SKM-1 (cell line): ENCODE data around the gene DPEP3.
"Not testable (repeated sequence)": the region's sequence is repeated elsewhere in the genome, so short reads cannot be mapped to it uniquely, and the experiment has no call there.

Experiments
- DNase-seq: peaks from one replicate; lab custom pipeline; 2025; ENCODE audit not compliant: unreplicated experiment; lab: John Stamatoyannopoulos, UW

DPEP3 gene

DNA sequence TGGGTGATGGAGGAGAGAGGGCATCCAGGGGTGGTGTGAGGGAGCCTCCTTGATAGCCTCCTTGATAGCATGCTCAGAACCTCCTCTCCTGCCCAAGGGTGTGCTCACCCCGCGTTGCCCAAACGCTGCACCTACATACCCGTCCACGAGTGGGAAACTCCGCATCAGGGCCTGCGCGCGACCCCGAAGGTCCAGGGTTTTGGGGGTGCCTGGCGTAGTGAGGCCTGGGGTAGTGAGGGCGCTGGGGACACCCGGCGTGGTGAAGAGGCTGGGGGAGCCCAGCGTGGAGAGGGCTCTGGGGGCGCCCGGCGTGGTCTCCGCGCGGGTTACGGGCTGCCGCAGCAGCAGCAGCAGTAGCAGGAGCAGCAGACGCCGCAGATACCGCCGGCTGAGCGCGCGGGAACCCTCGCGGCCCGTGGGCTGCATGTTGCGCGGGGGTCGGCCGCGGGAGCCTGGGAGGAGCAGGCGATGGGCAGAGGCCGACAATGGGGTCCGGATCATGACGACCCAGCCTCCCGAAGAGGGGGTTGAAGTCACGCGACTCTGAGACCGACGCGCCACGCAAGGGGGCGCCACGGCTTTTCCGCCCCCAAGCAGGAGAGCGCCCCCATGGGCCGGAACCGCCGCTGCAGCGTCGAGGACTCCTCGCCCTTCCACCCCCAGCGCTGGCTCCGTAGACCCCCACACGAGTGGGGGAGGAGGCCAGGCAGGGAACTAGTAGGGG, at the start of gene DPEP3:
Gene DPEP3, minus strand, starts transcription at position 545 of the 724 bp plus-strand sequence. Its CDS starts 119 bp downstream, at position 426.
- DNase-seq, result no peak

- DNase-seq, result no peak
These were observed 48.7 kb upstream of the DPEP3 start for GRCh38 chr16:68028996-68029395.

GRCh38 chr16:68022728-68023537, 42.6 kb upstream of the DPEP3 start, which contains the start of the genes DDX28 and DUS2:
Gene DDX28, minus strand, starts transcription at chr16:68023232. Its CDS starts 30 bp downstream, at chr16:68023202.
Gene DUS2, plus strand, starts transcription at chr16:68023284. Its CDS starts 14,740 bp downstream, at chr16:68038024.
- peak; percentile 64 for DNase-seq

GRCh38 chr16:68022278-68022727, 42.0 kb upstream of the DPEP3 start:
- no peak for DNase-seq

- no peak for DNase-seq
These were observed 41.2 kb upstream of the DPEP3 start for GRCh38 chr16:68021490-68021889.

DNA sequence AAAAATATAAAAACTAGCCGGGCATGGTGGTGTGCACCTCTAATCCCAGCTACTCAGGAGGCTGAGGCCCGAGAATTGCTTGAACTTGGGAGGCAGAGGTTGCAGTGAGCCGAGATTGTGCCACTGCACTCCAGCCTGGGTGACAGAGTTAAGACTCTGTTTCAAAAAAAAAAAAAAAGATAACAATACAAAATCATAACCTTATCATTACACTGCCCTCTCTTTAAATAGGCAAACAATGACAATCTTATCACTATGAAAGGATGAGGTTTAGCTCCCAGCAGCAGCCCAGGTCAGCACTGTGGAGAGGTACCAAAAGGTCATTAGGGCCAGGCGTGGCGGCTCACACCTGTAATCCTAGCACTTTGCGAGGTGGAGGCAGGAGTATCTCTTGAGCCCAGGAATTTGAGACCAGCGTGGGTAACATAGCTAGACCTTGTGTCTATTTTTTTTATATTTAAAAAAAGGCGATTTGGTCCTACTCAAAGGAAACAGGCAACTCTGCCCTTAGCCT, 38.9 kb upstream of the DPEP3 start:
- no peak for DNase-seq

DNA sequence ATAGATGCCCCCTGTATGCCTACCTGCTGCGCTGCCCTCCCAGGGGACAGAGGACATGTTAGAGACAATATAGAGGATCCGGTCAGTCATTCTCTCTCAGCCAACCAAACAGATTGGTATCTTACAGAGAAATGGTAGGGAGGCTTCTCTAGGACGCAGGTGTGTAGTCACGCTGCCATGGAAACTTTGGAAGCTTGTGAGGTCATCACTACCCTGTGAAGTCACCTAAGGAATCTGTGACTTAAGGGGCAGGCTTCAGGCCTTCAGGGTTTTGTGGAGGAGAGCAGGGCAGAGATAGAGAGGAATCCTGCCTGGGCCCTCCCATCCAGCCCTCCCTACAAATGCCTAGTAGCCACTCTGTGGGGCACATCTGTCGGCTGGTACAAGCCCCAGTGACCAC, 35.4 kb upstream of the DPEP3 start, which contains the start of gene DPEP2NB:
Gene DPEP2NB, minus strand, starts transcription at position 231 of the 400 bp plus-strand sequence. Its CDS starts 141 bp downstream, at position 90.
- no peak for DNase-seq

- DNase-seq, result peak; percentile 72
These were observed 33.1 kb upstream of the DPEP3 start for GRCh38 chr16:68013440-68013839.

DNA sequence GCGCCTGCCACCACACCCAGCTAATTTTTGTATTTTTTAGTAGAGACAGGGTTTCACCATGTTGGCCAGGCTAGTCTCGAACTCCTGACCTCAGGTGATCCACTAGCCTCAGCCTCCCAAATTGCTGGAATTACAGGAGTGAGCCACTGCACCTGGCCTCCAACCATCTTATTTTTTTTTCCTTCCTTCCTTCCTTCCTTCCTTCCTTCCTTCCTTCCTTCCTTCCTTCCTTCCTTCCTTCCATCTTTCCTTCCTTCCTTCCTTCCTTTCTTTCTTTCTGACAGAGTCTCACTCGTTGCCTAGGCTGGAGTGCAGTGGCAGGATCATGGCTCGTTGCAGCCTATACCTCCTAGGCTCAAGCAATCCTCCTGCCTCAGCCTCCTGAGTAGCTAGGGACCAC, 29.6 kb upstream of the DPEP3 start:
- not testable (repeated sequence) for DNase-seq

DNA sequence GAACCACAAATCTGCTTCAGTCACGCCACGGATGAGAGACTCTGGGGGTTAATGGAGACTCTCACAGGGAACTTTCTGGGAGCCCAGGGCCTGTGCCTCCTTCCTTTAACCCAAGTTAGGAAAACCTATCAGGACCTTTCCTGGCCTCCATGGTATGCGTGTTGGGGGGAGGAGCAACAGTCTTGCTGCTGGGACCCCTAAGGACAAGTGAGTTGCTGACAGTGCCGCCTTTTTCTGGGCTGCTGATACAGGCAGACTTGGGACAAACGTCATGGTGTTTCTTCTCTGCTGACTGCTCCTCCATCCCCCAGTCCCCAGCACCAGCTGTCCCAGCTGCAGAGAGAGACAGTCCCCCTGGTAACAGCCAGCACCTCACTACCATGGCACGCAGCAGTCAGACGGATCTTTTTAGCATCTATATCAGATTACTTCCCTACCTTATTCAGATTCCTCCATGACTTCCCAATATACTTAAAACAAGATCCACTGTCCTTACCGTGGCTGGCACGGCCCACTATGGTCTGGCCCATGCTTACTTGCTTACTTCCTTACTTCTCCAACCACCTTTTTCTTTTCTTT, 28.9 kb upstream of the DPEP3 start:
- DNase-seq, result no peak

- peak; percentile 89 for DNase-seq
These were observed 25.5 kb upstream of the DPEP3 start for GRCh38 chr16:68005786-68006286.

DNA sequence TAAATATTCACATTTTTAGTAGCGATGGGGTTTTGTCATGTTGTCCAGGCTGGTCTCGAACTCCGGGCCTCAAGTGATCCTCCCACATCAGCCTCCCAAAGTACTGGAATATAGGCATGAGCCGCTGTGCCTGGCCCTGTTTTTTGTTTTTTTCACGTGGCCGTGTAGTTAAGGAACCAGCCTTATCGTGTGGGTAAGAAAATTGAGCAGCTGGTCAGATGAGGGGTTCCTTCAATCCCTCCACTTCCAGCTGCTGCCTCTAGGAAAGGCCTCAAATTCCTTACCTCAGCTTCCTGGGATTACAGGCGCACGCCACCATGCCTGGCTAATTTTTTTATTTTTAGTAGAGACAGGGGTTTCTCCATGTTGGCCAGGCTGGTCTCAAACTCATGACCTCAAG, 24.9 kb upstream of the DPEP3 start:
- no peak for DNase-seq

GRCh38 chr16:68003031-68003430, 22.7 kb upstream of the DPEP3 start:
- no peak for DNase-seq

DNA sequence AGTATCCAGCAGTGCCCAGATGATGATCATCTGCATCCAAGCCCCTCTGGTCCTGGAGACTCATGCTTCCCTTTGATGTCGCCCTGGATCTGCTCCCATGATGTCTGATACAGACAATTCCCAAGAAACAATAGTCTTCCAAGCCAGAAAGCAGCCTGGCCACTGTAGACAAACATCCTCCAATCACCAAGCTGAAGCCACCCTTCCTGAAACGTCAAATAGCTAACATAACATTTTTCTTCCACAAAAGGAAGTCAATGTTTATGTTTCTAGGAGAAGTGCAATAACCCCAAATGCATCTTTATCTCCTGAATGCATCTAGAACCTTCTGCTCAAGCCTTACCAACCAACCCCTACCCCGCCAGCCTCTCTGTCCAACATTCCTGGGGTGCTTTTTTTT, 20.2 kb upstream of the DPEP3 start:
- DNase-seq, result no peak

- peak; percentile 45 for DNase-seq
These were observed 19.7 kb upstream of the DPEP3 start for GRCh38 chr16:67999985-68000384.

DNA sequence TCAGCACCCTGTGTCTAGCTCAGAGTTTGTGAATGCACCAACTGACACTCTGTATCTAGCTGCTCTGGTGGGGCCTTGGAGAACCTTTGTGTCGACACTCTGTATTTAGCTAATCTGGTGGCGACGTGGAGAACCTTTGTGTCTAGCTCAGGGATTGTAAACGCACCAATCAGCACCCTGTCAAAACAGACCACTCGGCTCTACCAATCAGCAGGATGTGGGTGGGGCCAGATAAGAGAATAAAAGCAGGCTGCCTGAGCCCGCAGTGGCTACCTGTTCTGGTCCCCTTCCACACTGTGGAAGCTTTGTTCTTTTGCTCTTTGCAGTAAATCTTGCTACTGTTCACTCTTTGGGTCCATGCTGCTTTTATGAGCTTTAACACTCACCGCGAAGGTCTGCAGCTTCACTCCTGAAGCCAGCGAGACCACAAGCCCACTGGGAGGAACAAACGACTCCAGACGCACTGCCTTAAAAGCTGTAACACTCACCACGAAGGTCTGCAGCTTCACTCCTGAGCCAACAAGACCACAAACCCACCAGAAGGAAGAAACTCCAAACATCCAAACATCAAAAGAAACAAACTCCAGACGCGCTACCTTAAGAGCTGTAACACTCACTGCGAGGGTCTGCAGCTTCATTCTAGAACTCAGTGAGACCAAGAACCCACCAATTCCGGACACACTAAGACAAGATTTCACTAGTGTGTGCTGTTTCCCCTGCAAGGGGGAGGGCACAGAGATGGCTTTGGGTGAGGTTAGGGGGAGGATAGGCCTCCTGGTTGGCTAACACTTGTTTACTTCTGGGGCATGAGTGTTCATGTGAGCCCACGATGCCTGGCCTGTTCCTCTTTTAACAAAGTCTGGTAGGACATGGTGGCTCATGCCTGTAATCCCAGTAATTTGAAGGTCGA, 18.7 kb upstream of the DPEP3 start, which contains the start of gene DPEP2:
Gene DPEP2, minus strand, starts transcription at position 706 of the 910 bp plus-strand sequence. CDS start 6,272 bp downstream, outside the sequence.
- peak; percentile 77 for DNase-seq

- not testable (repeated sequence) for DNase-seq
These were observed 18.0 kb upstream of the DPEP3 start for GRCh38 chr16:67998231-67998778.

DNA sequence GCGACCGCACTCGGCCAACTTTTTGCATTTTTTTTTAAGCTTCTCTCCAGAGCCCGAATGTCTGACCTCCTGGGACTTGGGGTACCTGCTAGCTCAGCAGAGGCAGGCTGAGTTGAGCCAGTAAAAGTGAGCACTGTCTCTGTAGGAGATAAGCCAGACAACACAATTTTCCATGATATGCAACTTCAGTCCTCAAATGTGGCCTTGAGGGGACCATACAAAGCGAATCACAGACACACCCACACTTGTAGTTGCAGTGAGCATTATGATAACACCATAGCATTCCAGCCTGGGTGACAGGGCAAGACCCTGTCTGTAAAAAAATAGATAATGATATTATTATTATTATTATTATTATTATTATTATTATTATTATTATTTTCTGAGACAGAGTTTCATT, 16.4 kb upstream of the DPEP3 start:
- DNase-seq, result no peak

- no peak for DNase-seq
These were observed 15.1 kb upstream of the DPEP3 start for GRCh38 chr16:67995423-67995822.

GRCh38 chr16:67994040-67994408, 13.7 kb upstream of the DPEP3 start:
- not testable (repeated sequence) for DNase-seq
